ENCODE measurements around the gene GPC6.

- TF ChIP-seq, protein P1, sequence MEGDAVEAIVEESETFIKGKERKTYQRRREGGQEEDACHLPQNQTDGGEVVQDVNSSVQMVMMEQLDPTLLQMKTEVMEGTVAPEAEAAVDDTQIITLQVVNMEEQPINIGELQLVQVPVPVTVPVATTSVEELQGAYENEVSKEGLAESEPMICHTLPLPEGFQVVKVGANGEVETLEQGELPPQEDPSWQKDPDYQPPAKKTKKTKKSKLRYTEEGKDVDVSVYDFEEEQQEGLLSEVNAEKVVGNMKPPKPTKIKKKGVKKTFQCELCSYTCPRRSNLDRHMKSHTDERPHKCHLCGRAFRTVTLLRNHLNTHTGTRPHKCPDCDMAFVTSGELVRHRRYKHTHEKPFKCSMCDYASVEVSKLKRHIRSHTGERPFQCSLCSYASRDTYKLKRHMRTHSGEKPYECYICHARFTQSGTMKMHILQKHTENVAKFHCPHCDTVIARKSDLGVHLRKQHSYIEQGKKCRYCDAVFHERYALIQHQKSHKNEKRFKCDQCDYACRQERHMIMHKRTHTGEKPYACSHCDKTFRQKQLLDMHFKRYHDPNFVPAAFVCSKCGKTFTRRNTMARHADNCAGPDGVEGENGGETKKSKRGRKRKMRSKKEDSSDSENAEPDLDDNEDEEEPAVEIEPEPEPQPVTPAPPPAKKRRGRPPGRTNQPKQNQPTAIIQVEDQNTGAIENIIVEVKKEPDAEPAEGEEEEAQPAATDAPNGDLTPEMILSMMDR (conservative IDR thresholded peaks at IDR 0.05; ENCODE audit: low read length) = no peak
- no peak for TF ChIP-seq EZH2phosphoT487 (IDR thresholded peaks at IDR 0.05; ENCODE audit: borderline replicate concordance)
Observed at GRCh38 chr13:93455861-93456260, 229.3 kb downstream of the GPC6 start.
